ENCODE data around the gene SPATS1. TPM values are rescaled to one million over a fixed set of nuclear protein-coding genes. Genes with fewer than 3 reads are reported as not detected.

SPATS1 gene
- total and polyA plus RNA-seq, 2 experiments from 2014 or later, result not detected

GRCh38 chr6:44307217-44307616 is 35.2 kb upstream of the SPATS1 start:
- no peaks in the 10 kb centered on the region for H3K9me3 ChIP-seq (ENCODE audit: low read depth)
- TF ChIP-seq, protein P1, sequence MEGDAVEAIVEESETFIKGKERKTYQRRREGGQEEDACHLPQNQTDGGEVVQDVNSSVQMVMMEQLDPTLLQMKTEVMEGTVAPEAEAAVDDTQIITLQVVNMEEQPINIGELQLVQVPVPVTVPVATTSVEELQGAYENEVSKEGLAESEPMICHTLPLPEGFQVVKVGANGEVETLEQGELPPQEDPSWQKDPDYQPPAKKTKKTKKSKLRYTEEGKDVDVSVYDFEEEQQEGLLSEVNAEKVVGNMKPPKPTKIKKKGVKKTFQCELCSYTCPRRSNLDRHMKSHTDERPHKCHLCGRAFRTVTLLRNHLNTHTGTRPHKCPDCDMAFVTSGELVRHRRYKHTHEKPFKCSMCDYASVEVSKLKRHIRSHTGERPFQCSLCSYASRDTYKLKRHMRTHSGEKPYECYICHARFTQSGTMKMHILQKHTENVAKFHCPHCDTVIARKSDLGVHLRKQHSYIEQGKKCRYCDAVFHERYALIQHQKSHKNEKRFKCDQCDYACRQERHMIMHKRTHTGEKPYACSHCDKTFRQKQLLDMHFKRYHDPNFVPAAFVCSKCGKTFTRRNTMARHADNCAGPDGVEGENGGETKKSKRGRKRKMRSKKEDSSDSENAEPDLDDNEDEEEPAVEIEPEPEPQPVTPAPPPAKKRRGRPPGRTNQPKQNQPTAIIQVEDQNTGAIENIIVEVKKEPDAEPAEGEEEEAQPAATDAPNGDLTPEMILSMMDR (IDR thresholded peaks at IDR 0.05; ENCODE audit: low read depth, low read length), result no peak
- H3K4me3 ChIP-seq, result no peak overlapping the region
- H3K36me3 ChIP-seq, result peaks cover 26% of the 10 kb centered on the region
- no peaks in the 10 kb centered on the region for H3K4me1 ChIP-seq (ENCODE audit: low read depth)
- H3K27ac ChIP-seq, result no peak overlapping the region
- no peaks in the 10 kb centered on the region for H3K27me3 ChIP-seq
- DNase-seq (ENCODE audit: low read depth in 1 of 2, low spot score in 1 of 2), result no peak

DNA sequence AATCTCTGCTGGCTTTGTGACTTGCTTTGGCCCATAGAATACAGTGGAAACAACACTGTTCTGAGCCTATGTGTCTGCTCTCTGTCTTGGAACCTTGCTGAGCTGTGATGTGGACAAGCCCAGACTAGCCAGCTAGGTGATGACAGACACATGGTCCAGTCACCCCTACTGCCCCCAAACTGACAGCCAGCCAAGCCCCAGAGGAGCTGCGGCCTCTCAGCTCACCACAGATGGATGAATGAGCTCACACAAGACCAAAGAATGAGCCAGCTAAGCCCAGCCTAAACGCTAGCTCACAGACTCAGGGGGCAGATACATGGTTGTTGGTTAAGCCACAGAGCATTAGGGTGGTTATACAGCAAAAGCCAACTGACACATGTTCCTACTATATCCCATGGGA is 33.4 kb upstream of the SPATS1 start:
- peak in 1 of 2 donors; percentile 38 for DNase-seq (ENCODE audit: low read depth in 1 of 2, low spot score in 1 of 2)
- Histone ChIP-seq H3K27ac (no peak overlapping the region), H3K9me3 (ENCODE audit: low read depth) (no peaks in the 10 kb centered on the region), H3K36me3 (peaks cover 24% of the 10 kb centered on the region), H3K27me3 (no peaks in the 10 kb centered on the region), H3K4me1 (ENCODE audit: low read depth) (no peaks in the 10 kb centered on the region), H3K4me3 (no peak overlapping the region)
- TF ChIP-seq, protein P1 (IDR thresholded peaks at IDR 0.05; ENCODE audit: low read depth, low read length), result no peak

- TF ChIP-seq, protein P1 (IDR thresholded peaks at IDR 0.05; ENCODE audit: low read depth, low read length), result no peak
- H3K4me3 ChIP-seq, result no peak overlapping the region
- no peak overlapping the region for H3K27ac ChIP-seq
- peaks cover 24% of the 10 kb centered on the region for H3K36me3 ChIP-seq
- no peaks in the 10 kb centered on the region for H3K27me3 ChIP-seq
- no peak for DNase-seq (ENCODE audit: low read depth in 1 of 2, low spot score in 1 of 2)
- H3K4me1 ChIP-seq (ENCODE audit: low read depth), result no peaks in the 10 kb centered on the region
- no peaks in the 10 kb centered on the region for H3K9me3 ChIP-seq (ENCODE audit: low read depth)
Observed at GRCh38 chr6:44309631-44310030, 32.8 kb upstream of the SPATS1 start.

- no peak overlapping the region for H3K27ac ChIP-seq
- H3K4me1 ChIP-seq (ENCODE audit: low read depth), result no peaks in the 10 kb centered on the region
- peaks cover 24% of the 10 kb centered on the region for H3K36me3 ChIP-seq
- H3K4me3 ChIP-seq, result no peak overlapping the region
- TF ChIP-seq, protein P1 (IDR thresholded peaks at IDR 0.05; ENCODE audit: low read depth, low read length), result no peak
- no peak for DNase-seq (ENCODE audit: low read depth in 1 of 2, low spot score in 1 of 2)
- no peaks in the 10 kb centered on the region for H3K9me3 ChIP-seq (ENCODE audit: low read depth)
- no peaks in the 10 kb centered on the region for H3K27me3 ChIP-seq
Observed at GRCh38 chr6:44310241-44310640, 32.2 kb upstream of the SPATS1 start.

DNA sequence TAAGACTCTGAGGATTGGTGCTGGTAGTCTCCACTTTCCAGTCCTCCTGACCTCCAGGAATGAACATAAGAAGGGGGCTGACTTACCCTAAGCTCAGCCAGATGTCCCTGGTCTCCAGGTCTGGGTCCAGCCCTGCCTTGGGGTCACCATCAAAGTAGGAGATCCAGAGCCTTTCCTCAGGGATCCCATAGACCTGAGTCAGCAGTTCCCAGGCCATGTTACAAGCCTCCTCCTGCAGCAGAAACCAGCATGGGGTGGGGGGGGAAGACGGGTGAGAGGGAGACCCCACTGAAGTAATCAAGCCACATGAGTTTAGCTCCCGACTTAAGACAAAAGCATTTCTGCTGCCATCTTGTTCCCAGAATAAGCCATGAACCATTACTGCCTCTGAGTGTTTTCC is 31.1 kb upstream of the SPATS1 start:
- no peak for DNase-seq (ENCODE audit: low read depth in 1 of 2, low spot score in 1 of 2)
- Histone ChIP-seq H3K36me3 (peaks cover 24% of the 10 kb centered on the region), H3K4me1 (ENCODE audit: low read depth) (no peaks in the 10 kb centered on the region), H3K9me3 (ENCODE audit: low read depth) (no peaks in the 10 kb centered on the region), H3K27me3 (no peaks in the 10 kb centered on the region), H3K27ac (no peak overlapping the region), H3K4me3 (no peak overlapping the region)
- TF ChIP-seq, protein P1 (IDR thresholded peaks at IDR 0.05; ENCODE audit: low read depth, low read length), result no peak

DNA sequence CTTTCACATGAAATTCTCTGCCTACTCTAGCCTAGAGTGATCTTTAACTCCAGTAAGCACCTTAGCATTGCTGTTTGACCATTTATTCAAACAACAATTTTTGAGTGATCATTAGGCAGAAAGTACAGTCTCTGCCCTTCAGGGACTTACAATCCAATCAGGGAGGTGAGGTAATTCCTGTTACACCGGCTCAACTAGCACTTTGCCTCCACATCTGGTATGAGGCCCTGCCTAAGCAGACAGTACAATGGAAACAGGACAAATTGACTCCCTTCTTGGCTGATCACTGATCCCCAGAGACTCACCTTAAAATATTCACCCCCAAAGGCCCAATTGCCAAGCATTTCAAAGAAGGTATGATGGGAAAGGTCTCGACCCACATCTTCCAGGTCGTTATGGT is 30.7 kb upstream of the SPATS1 start:
- no peak overlapping the region for H3K27ac ChIP-seq
- H3K9me3 ChIP-seq (ENCODE audit: low read depth), result no peaks in the 10 kb centered on the region
- TF ChIP-seq, protein P1 (IDR thresholded peaks at IDR 0.05; ENCODE audit: low read depth, low read length), result no peak
- no peak for DNase-seq (ENCODE audit: low read depth in 1 of 2, low spot score in 1 of 2)
- no peaks in the 10 kb centered on the region for H3K27me3 ChIP-seq
- H3K4me3 ChIP-seq, result no peak overlapping the region
- no peaks in the 10 kb centered on the region for H3K4me1 ChIP-seq (ENCODE audit: low read depth)
- peaks cover 24% of the 10 kb centered on the region for H3K36me3 ChIP-seq

Data from cardiac muscle cell (in vitro differentiated cells and primary cell).